HEK293 (cell line): ENCODE data around the gene PRKG1.

Experiments
- CTCF ChIA-PET: fragments of 350-600 bp; formaldehyde crosslinking; extraction: SDS; loops from one replicate; lab custom pipeline; 2021; ENCODE audit warnings: antibody characterized with exemption; lab: Yijun Ruan, JAX
- POLR2A ChIA-PET: fragments of 300-600 bp; formaldehyde crosslinking; extraction: SDS; loops from one replicate; lab custom pipeline; 2020; ENCODE audit warnings: antibody characterized with exemption, inconsistent platforms; lab: Yijun Ruan, JAX
- H3K27ac ChIP-seq: fragments of 200-500 bp; sonication (Bioruptor generic); 2 replicates; pipeline ENCODE4 v1.5.1; 2014; ENCODE audit warnings: low read depth, low read length, control low read depth, inconsistent platforms; ENCODE audit errors: extremely low read depth
- H3K36me3 ChIP-seq, 2 experiments: fragments of 200-500 bp in 1 of 2; sonication (Bioruptor generic) in 1 of 2; 1 replicate in 1 of 2; 2 replicates in 1 of 2; pipeline ENCODE4 v1.5.1; 2014 to 2017; ENCODE audit warnings: inconsistent platforms in 2 of 2, low read length in 2 of 2; ENCODE audit not compliant: control insufficient read depth in 2 of 2, insufficient read depth in 1 of 2
- H3K4me1 ChIP-seq: fragments of 200-500 bp; sonication (Bioruptor generic); 2 replicates; pipeline ENCODE4 v1.5.1; 2014; ENCODE audit warnings: mild to moderate bottlenecking, low read length, inconsistent platforms; ENCODE audit not compliant: control insufficient read depth, insufficient read depth
- H3K4me3 ChIP-seq: 2 replicates; pipeline ENCODE4 v1.5.1; 2011; ENCODE audit warnings: low read depth, mild to moderate bottlenecking, control low read depth, low read length, moderate library complexity
- H3K9me3 ChIP-seq: fragments of 200-500 bp; sonication (Bioruptor generic); 2 replicates; pipeline ENCODE4 v1.5.1; 2014; ENCODE audit warnings: low read depth, low read length, inconsistent platforms; ENCODE audit not compliant: control insufficient read depth, insufficient read depth
- BCL6B ChIP-seq: fragments of 450-650 bp; formaldehyde crosslinking; IDR thresholded peaks from 2 replicates; pipeline ENCODE4 v1.5.1; 2017; ENCODE audit warnings: missing biosample characterization, missing genetic modification characterization
- HOXC10 ChIP-seq: sonication (generic); formaldehyde crosslinking; IDR thresholded peaks from 2 replicates; pipeline ENCODE4 v1.8.1; 2023; ENCODE audit warnings: mild to moderate bottlenecking, missing genetic modification reagents
- KLF1 ChIP-seq: fragments of 450-650 bp; formaldehyde crosslinking; IDR thresholded peaks from 2 replicates; pipeline ENCODE4 v1.5.1; 2016; ENCODE audit warnings: missing biosample characterization, missing genetic modification characterization
- KLF9 ChIP-seq: fragments of 450-650 bp; formaldehyde crosslinking; IDR thresholded peaks from 2 replicates; pipeline ENCODE4 v1.5.1; 2016; ENCODE audit warnings: missing biosample characterization, missing genetic modification characterization, low read depth
- TRIM28 ChIP-seq: IDR thresholded peaks from 2 replicates; pipeline ENCODE4 v1.6.1; 2011; ENCODE audit warnings: low read length, control low read depth, borderline replicate concordance
- ZBTB17 ChIP-seq: fragments of 450-650 bp; formaldehyde crosslinking; IDR thresholded peaks from 2 replicates; pipeline ENCODE4 v1.5.1; 2016; ENCODE audit warnings: missing biosample characterization, missing genetic modification characterization
- ZNF121 ChIP-seq: fragments of 450-650 bp; formaldehyde crosslinking; IDR thresholded peaks from 2 replicates; pipeline ENCODE4 v1.5.1; 2016; ENCODE audit warnings: missing biosample characterization, missing genetic modification characterization
- ZNF140 ChIP-seq: fragments of 450-650 bp; formaldehyde crosslinking; IDR thresholded peaks from 2 replicates; pipeline ENCODE4 v1.5.1; 2016; ENCODE audit warnings: missing biosample characterization, missing genetic modification characterization
- ZNF2 ChIP-seq: fragments of 450-650 bp; formaldehyde crosslinking; IDR thresholded peaks from 2 replicates; pipeline ENCODE4 v1.5.1; 2016; ENCODE audit warnings: missing biosample characterization, missing genetic modification characterization
- ZNF24 ChIP-seq: fragments of 450-650 bp; formaldehyde crosslinking; IDR thresholded peaks from 2 replicates; pipeline ENCODE4 v1.5.1; 2016; ENCODE audit warnings: missing biosample characterization, missing genetic modification characterization
- ZNF280C ChIP-seq: fragments of 450-650 bp; formaldehyde crosslinking; IDR thresholded peaks from 2 replicates; pipeline ENCODE4 v1.5.1; 2016; ENCODE audit warnings: missing biosample characterization, missing genetic modification characterization
- ZNF354C ChIP-seq: fragments of 450-650 bp; formaldehyde crosslinking; IDR thresholded peaks from 2 replicates; pipeline ENCODE4 v1.5.1; 2016; ENCODE audit warnings: missing biosample characterization, missing genetic modification characterization, low read depth, borderline replicate concordance
- ZNF366 ChIP-seq: fragments of 450-650 bp; formaldehyde crosslinking; conservative IDR thresholded peaks from 2 replicates; pipeline ENCODE4 v1.5.1; 2016; ENCODE audit warnings: missing biosample characterization, missing genetic modification characterization
- ZNF561 ChIP-seq: fragments of 450-650 bp; IDR thresholded peaks from 2 replicates; pipeline ENCODE4 v1.5.1; 2018; ENCODE audit warnings: missing biosample characterization, missing genetic modification characterization, borderline replicate concordance
- ZNF677 ChIP-seq: fragments of 450-650 bp; IDR thresholded peaks from 2 replicates; pipeline ENCODE4 v1.5.0; 2018; ENCODE audit warnings: missing biosample characterization, mild to moderate bottlenecking, missing genetic modification characterization, moderate library complexity
- ZNF768 ChIP-seq: fragments of 450-650 bp; formaldehyde crosslinking; IDR thresholded peaks from 2 replicates; pipeline ENCODE4 v1.5.1; 2018; ENCODE audit warnings: missing biosample characterization, mild to moderate bottlenecking, missing genetic modification characterization
- ZNF776 ChIP-seq: fragments of 450-650 bp; formaldehyde crosslinking; IDR thresholded peaks from 2 replicates; pipeline ENCODE4 v1.5.0; 2017; ENCODE audit warnings: missing biosample characterization, missing genetic modification characterization, borderline replicate concordance
- ZSCAN16 ChIP-seq: fragments of 450-650 bp; formaldehyde crosslinking; IDR thresholded peaks from 2 replicates; pipeline ENCODE4 v1.5.1; 2016; ENCODE audit warnings: missing biosample characterization, missing genetic modification characterization

Gene PRKG1

GRCh38 chr10:51838471-51838870 lies 764.2 kb downstream of the PRKG1 start:
- CTCF ChIA-PET = interaction anchor here (1.3 kb wide), 1 partner anchor 378 kb away, joined by 3 read pairs; no protein-coding TSS in a partner anchor
- POLR2A ChIA-PET = no interaction called here
- Histone ChIP-seq H3K4me3 (no peak overlapping the region), H3K36me3 (no peaks in the 10 kb centered on the region), H3K27ac (no peak overlapping the region), H3K9me3 (no peaks in the 10 kb centered on the region), H3K4me1 (peaks cover 4% of the 10 kb centered on the region; the same call in 1 of the 2 replicates)
- peak; percentile 23; the same call in 1 of the 2 replicates for TF ChIP-seq BCL6B (tag by site-specific recombination)
- no peak for TF ChIP-seq ZNF677 (tag by site-specific recombination)

GRCh38 chr10:51843966-51844365 lies 769.7 kb downstream of the PRKG1 start:
- Histone ChIP-seq H3K4me1 (no peaks in the 10 kb centered on the region), H3K9me3 (no peaks in the 10 kb centered on the region), H3K36me3 (no peaks in the 10 kb centered on the region), H3K27ac (no peak overlapping the region), H3K4me3 (no peak overlapping the region)
- ChIA-PET POLR2A (no interaction called here), CTCF (no interaction called here)
- TF ChIP-seq ZNF24 (tag by site-specific recombination) (no peak), ZNF140 (tag by site-specific recombination) (no peak), ZNF121 (tag by site-specific recombination) (no peak), ZSCAN16 (tag by site-specific recombination) (no peak), ZNF768 (tag by site-specific recombination) (no peak), ZNF280C (no peak), KLF1 (no peak), KLF9 (tag by site-specific recombination) (no peak), ZNF776 (tag by site-specific recombination) (no peak)

- Histone ChIP-seq H3K27ac (no peak overlapping the region), H3K4me3 (no peak overlapping the region), H3K9me3 (no peaks in the 10 kb centered on the region), H3K4me1 (no peaks in the 10 kb centered on the region), H3K36me3 (no peaks in the 10 kb centered on the region)
- CTCF ChIA-PET = no interaction called here
- TF ChIP-seq TRIM28 = no peak
- TF ChIP-seq ZNF366 (tag by site-specific recombination) = no peak
- TF ChIP-seq HOXC10 = no peak
- no peak for TF ChIP-seq ZNF2 (tag by site-specific recombination)
- TF ChIP-seq ZBTB17 (tag by site-specific recombination) = no peak
- POLR2A ChIA-PET = no interaction called here
Measured at GRCh38 chr10:51846856-51847506, 772.7 kb downstream of the PRKG1 start.

GRCh38 chr10:51852297-51852696 lies 778.0 kb downstream of the PRKG1 start:
- Histone ChIP-seq H3K9me3 (no peaks in the 10 kb centered on the region), H3K27ac (no peak overlapping the region), H3K4me3 (no peak overlapping the region), H3K36me3 (no peaks in the 10 kb centered on the region), H3K4me1 (no peaks in the 10 kb centered on the region)
- CTCF ChIA-PET = no interaction called here
- POLR2A ChIA-PET = no interaction called here
- TF ChIP-seq ZNF561 (tag by site-specific recombination) (no peak), ZNF354C (tag by site-specific recombination) (no peak)
